PC-3 (cell line): ENCODE results near the gene MGLL. TPM values are rescaled to one million over a fixed set of nuclear protein-coding genes. Genes with fewer than 3 reads are reported as not detected.
A peak's percentile ranks its signal among the peaks of the same experiment; 100 is the strongest.

Experiments used
- ATAC-seq: fragments of 200-7000 bp; cut with Tn5 transposase; 2 replicates; pipeline ENCODE4 v1.9.1; 2020; ENCODE audit warnings: mild to moderate bottlenecking, moderate library complexity
- BruUV-seq: library from RNA; stranded (reverse); fragments of 400-500 nt; replicated peaks from 2 replicates; lab custom pipeline; 2021; lab: Mats Ljungman, UMichigan
- CTCF ChIA-PET: fragments of 300-600 bp; sonication (Branson Sonifier 250); formaldehyde crosslinking; loops from one replicate; lab custom pipeline; 2022; ENCODE audit warnings: antibody characterized with exemption; lab: Charles Lee
- POLR2A ChIA-PET: fragments of 300-600 bp; sonication (Branson Sonifier 250); formaldehyde crosslinking; loops from one replicate; lab custom pipeline; 2022; ENCODE audit warnings: antibody characterized with exemption; ENCODE audit not compliant: unreplicated experiment; lab: Charles Lee
- DNase-seq: peaks from one replicate; pipeline ENCODE4 v3.0.0-alpha.2; 2015
- H2AFZ ChIP-seq: fragments of 300-600 bp; sonication (generic); 2 replicates; pipeline ENCODE4 v1.6.0; 2016; ENCODE audit warnings: antibody characterized with exemption, low read length
- H3F3A ChIP-seq: fragments of 300-600 bp; sonication (generic); one replicate; pipeline ENCODE4 v1.6.0; 2017; ENCODE audit warnings: antibody characterized with exemption, low read length, control low read depth, mild to moderate bottlenecking; ENCODE audit not compliant: unreplicated experiment
- H3K27ac ChIP-seq: fragments of 300-600 bp; sonication (generic); 2 replicates; pipeline ENCODE4 v1.5.1; 2016; ENCODE audit warnings: mild to moderate bottlenecking, low read length
- H3K27me3 ChIP-seq: fragments of 300-600 bp; sonication (generic); 2 replicates; pipeline ENCODE4 v1.6.1; 2016; ENCODE audit warnings: low read length, mixed read lengths
- H3K36me3 ChIP-seq: fragments of 300-600 bp; sonication (generic); 2 replicates; pipeline ENCODE4 v1.6.1; 2016; ENCODE audit warnings: low read depth, mixed run types, low read length, mixed read lengths
- H3K4me1 ChIP-seq: fragments of 300-600 bp; sonication (generic); 2 replicates; pipeline ENCODE4 v1.5.1; 2016; ENCODE audit warnings: low read length; ENCODE audit not compliant: insufficient read depth
- H3K4me2 ChIP-seq: fragments of 300-600 bp; sonication (generic); 2 replicates; pipeline ENCODE4 v1.6.0; 2016; ENCODE audit warnings: low read length
- H3K4me3 ChIP-seq: fragments of 300-600 bp; sonication (generic); 2 replicates; pipeline ENCODE4 v1.5.1; 2016; ENCODE audit warnings: mild to moderate bottlenecking, low read length, mixed read lengths
- H3K79me2 ChIP-seq: fragments of 300-600 bp; sonication (generic); 2 replicates; pipeline ENCODE4 v1.6.1; 2017; ENCODE audit warnings: low read length, mixed read lengths
- H3K9ac ChIP-seq: fragments of 300-600 bp; sonication (generic); 2 replicates; pipeline ENCODE4 v1.6.0; 2016; ENCODE audit warnings: mild to moderate bottlenecking, low read length
- H3K9me2 ChIP-seq: fragments of 300-600 bp; sonication (generic); replicated peaks from 2 replicates; pipeline ENCODE4 v1.6.1; 2016; ENCODE audit warnings: mixed run types, low read length, mixed read lengths
- H3K9me3 ChIP-seq: fragments of 300-600 bp; sonication (generic); 2 replicates; pipeline ENCODE4 v1.6.1; 2016; ENCODE audit warnings: low read length, mixed read lengths
- H4K20me1 ChIP-seq: fragments of 300-600 bp; sonication (generic); 2 replicates; pipeline ENCODE4 v1.6.1; 2016; ENCODE audit warnings: low read length, mixed read lengths
- EZH2 ChIP-seq: fragments of 300-600 bp; sonication (generic); IDR thresholded peaks from one replicate; pipeline ENCODE4 v1.6.1; 2017; ENCODE audit warnings: antibody characterized with exemption, mild to moderate bottlenecking, low read length; ENCODE audit not compliant: unreplicated experiment
- EZH2phosphoT487 ChIP-seq: fragments of 300-600 bp; sonication (generic); IDR thresholded peaks from 2 replicates; pipeline ENCODE4 v1.6.1; 2018; ENCODE audit warnings: mild to moderate bottlenecking, antibody characterized with exemption, low read length, borderline replicate concordance
- intact Hi-C: fragments of 100-400 bp; cut with micrococcal nuclease; formaldehyde crosslinking; loops from 2 replicates; pipeline ENCODE4 v1.9.0; 2023
- total RNA-seq: library from RNA; depleted of rRNA; stranded (reverse); fragments of >200 nt; gene quantifications from 2 replicates; pipeline ENCODE4 v1.2.3, GENCODE V29; 2014
- TF ChIP-seq, protein P1 (sequence below): fragments of 300-600 bp; sonication (generic); conservative IDR thresholded peaks from 2 replicates; pipeline ENCODE4 v1.5.1; 2017; ENCODE audit warnings: antibody characterized with exemption, low read depth, mild to moderate bottlenecking, low read length

Gene MGLL
- total RNA-seq, 1 experiment from 2014 or later, result 38.7 TPM

DNA sequence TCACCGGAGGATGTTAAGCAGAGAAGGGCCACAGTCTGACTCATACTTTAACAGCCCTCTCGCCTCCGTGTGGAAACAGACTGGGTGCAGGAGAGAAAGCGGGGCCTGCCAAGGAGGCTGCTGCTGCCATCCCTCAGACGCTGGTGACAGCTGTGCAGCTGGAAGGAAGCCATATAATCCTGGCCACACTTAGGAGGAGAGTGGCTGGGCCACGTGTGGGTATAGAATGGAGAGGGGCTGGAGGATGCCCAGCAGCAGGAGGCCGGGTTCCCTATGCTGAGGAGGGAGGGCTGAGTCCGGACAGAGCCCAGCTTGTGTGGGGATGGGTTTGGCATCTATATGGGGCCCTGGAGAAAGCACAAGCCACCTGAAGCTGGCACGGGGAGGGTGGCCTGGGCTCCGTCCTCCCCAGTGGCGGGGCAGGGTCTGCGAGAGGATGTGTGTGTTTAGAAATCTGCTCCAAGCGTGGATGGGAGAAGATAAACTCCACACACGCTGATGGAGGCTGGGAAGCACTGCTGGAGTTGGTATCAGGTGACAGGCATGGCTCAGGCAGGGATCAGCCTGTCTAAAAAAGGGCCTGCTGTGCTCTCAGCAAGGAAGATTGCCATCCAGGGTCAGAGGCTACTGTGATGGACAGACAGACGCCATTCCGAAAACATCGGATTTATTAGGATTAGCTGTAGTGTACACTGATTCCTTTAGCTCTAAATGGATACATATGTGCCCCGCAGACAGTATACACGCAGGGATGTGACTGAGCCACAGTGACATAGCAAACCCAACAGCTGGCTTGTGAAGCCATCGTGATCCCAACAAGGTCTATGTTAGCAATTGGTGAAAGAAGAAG lies 133.7 kb downstream of the MGLL start:
- H4K20me1 ChIP-seq, result no peaks in the 10 kb centered on the region
- ChIA-PET POLR2A (no interaction called here), CTCF (no interaction called here)
- peak; percentile 10 for DNase-seq
- no peaks in the 10 kb centered on the region for H3F3A ChIP-seq
- intact Hi-C loops, result no loop called here
- H3K9me3 ChIP-seq, result no peaks in the 10 kb centered on the region
- TF ChIP-seq EZH2, result no peak
- no peak for TF ChIP-seq EZH2phosphoT487
- TF ChIP-seq, protein P1, sequence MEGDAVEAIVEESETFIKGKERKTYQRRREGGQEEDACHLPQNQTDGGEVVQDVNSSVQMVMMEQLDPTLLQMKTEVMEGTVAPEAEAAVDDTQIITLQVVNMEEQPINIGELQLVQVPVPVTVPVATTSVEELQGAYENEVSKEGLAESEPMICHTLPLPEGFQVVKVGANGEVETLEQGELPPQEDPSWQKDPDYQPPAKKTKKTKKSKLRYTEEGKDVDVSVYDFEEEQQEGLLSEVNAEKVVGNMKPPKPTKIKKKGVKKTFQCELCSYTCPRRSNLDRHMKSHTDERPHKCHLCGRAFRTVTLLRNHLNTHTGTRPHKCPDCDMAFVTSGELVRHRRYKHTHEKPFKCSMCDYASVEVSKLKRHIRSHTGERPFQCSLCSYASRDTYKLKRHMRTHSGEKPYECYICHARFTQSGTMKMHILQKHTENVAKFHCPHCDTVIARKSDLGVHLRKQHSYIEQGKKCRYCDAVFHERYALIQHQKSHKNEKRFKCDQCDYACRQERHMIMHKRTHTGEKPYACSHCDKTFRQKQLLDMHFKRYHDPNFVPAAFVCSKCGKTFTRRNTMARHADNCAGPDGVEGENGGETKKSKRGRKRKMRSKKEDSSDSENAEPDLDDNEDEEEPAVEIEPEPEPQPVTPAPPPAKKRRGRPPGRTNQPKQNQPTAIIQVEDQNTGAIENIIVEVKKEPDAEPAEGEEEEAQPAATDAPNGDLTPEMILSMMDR, result no peak
- no peak overlapping the region for H3K4me2 ChIP-seq
- no peaks in the 10 kb centered on the region for H3K27me3 ChIP-seq
- no peak overlapping the region for H3K9ac ChIP-seq
- no TSS peak for BruUV-seq
- no peak overlapping the region for H3K27ac ChIP-seq
- H3K36me3 ChIP-seq, result no peaks in the 10 kb centered on the region
- no peak overlapping the region for H2AFZ ChIP-seq
- ATAC-seq, result no peak
- H3K4me3 ChIP-seq, result no peak overlapping the region
- H3K4me1 ChIP-seq, result peaks cover 16% of the 10 kb centered on the region
- no peaks in the 10 kb centered on the region for H3K9me2 ChIP-seq
- no peaks in the 10 kb centered on the region for H3K79me2 ChIP-seq

DNA sequence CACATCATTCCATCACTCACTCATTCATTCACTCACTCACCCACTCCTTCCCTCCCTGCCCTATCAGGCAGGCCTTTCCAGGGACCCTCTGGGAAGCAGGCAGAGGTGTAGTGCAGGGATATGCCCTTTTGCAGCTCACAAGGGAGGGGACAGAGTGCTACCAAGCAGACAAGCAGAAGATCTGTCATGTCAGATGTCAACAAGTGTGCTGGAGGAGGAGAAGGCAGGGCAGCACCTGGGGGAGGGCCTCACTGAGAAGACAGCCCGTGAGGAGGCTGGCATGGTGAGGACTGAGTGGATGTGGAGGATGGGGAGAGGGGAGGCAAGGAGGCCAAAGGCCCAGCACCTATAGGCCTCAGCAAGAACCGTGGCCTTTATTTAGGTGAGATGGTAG lies 134.3 kb downstream of the MGLL start:
- no peak for TF ChIP-seq EZH2
- intact Hi-C loops, result no loop called here
- Histone ChIP-seq H3K27me3 (no peaks in the 10 kb centered on the region), H3K4me2 (no peak overlapping the region), H2AFZ (no peak overlapping the region), H3K9ac (no peak overlapping the region), H3K4me1 (peaks cover 16% of the 10 kb centered on the region), H3K36me3 (no peaks in the 10 kb centered on the region), H3K9me3 (no peaks in the 10 kb centered on the region), H4K20me1 (no peaks in the 10 kb centered on the region), H3K27ac (no peak overlapping the region), H3K79me2 (no peaks in the 10 kb centered on the region), H3K9me2 (no peaks in the 10 kb centered on the region), H3F3A (no peaks in the 10 kb centered on the region), H3K4me3 (no peak overlapping the region)
- ATAC-seq, result no peak
- CTCF ChIA-PET, result no interaction called here
- no TSS peak for BruUV-seq
- POLR2A ChIA-PET, result no interaction called here
- no peak for DNase-seq

DNA sequence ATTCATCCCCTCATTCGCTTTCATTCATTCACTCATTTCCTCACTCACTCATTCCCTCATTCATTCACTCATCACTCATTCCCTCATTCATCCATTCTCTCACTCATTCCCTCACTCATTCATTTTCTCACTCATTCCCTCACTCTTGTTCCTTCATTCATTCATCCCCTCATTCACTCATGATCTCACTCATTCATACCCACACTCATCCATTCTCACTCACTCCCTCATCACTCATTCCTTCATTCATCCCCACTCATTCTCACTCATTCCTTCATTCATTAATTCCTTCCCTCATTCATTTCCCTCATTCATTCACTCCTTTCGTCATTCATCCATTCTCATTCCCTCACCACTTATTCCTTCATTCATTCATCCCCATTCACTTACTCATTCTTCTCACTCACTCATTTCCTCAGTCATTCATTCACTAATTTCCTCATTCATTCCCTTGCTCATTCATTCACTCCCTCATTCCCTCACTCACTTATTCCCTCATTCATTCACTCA lies 135.0 kb downstream of the MGLL start:
- Histone ChIP-seq H3K79me2 (no peaks in the 10 kb centered on the region), H3K9me3 (no peaks in the 10 kb centered on the region), H3K9me2 (no peaks in the 10 kb centered on the region), H4K20me1 (no peaks in the 10 kb centered on the region), H2AFZ (no peak overlapping the region), H3K4me1 (peaks cover 16% of the 10 kb centered on the region), H3K9ac (no peak overlapping the region), H3K27ac (no peak overlapping the region), H3K27me3 (no peaks in the 10 kb centered on the region), H3F3A (no peaks in the 10 kb centered on the region), H3K4me2 (no peak overlapping the region), H3K36me3 (no peaks in the 10 kb centered on the region), H3K4me3 (no peak overlapping the region)
- CTCF ChIA-PET, result no interaction called here
- DNase-seq, result no peak
- no TSS peak for BruUV-seq
- intact Hi-C loops, result no loop called here
- POLR2A ChIA-PET, result no interaction called here
- TF ChIP-seq, protein P1, result no peak
- TF ChIP-seq EZH2phosphoT487 (no peak), EZH2 (no peak)
- no peak for ATAC-seq
